ENCODE data around the gene TTC39C.
"Not testable (repeated sequence)": the region's sequence is repeated elsewhere in the genome, so short reads cannot be mapped to it uniquely, and the experiment has no call there.

The TTC39C gene

GRCh38 chr18:24136967-24137373 is 122.4 kb downstream of the TTC39C start:
- peak; percentile 40 for DNase-seq (ENCODE audit: low read depth)

- DNase-seq (ENCODE audit: low read depth) = no peak
Observed at GRCh38 chr18:24138409-24138788, 123.8 kb downstream of the TTC39C start.

DNA sequence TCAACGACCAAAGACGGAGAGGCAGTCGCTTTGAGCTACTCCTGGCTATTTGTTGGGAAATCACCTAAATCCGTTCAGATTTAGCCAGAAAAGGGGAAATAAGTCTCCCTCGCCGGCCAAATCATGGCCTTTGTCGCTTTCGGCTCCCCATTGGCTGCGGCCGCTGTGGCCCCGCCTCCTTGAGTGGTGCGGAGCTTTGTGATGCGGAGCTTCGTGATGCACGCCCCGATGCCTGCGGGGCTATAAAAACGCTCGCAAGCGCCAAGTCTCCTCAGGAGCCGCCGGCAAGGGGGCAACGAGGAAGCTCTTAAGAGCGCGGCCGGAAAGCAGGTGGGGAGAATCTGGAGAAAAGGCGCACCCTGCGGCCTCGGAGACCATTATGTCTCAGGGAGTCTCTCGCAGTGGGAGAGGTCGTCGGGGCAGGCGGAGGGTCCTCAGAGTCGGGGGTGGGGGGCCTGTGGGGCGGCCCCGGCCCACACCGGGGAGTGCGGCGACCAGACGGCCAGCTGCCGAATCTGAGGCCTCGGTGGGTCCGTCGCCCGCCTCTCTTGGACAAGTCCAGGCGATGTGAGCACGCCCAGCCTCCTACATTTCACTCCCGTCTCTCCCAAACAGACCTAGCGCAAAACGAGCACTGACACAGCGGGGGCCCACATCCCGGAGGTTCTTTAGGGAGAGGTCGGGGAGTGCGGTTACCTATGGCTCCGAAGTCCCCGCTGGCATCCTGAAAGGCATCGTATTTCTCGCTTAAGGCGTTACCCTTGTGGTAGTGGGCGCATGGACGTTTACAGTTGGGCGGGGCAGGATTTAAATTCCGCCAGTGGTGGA is 124.4 kb downstream of the TTC39C start, which contains the start of gene CABYR:
Gene CABYR, plus strand, starts transcription at position 274 of the 828 bp plus-strand sequence. CDS start 4,053 bp downstream, outside the sequence.
- DNase-seq (ENCODE audit: low read depth) = peak; percentile 89

DNA sequence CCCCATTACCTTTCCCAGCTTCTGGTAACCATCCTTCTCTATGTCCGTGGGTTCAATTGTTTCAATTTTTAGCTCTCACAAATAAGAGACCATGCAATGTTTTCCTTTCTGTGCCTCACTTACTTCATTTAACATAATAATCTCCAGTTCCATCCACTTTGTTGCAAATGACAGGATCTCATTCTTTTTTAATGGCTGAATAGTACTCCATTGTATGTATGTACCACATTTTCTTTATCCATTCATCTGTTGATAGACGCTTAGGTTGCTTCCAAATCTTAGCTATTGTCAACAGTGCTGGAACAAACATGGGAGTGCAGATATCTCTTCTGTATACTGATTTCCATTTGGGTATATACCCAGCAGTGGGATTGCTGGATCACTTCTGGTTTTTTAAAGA is 126.1 kb downstream of the TTC39C start:
- no peak for DNase-seq (ENCODE audit: low read depth)

- DNase-seq (ENCODE audit: low read depth) = no peak
Observed at GRCh38 chr18:24142376-24142775, 127.8 kb downstream of the TTC39C start.

DNA sequence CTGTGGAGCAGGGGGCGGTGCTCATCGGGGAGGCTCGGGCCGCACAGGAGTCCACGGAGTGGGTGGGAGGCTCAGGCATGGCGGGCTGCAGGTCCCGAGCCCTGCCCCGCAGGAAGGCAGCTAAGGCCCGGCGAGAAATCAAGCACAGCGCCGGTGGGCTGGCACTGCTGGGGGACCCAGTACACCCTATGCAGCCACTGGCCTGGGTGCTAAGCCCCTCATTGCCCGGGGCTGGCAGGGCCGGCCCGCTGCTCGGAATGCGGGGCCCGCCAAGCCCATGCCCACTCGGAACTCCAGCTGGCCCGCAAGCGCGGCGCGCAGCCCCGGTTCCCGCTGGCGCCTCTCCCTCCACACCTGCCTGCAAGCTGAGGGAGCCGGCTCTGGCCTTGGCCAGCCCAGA is 135.0 kb downstream of the TTC39C start:
- DNase-seq (ENCODE audit: low read depth) = not testable (repeated sequence)

GRCh38 chr18:24153397-24153796 is 138.8 kb downstream of the TTC39C start:
- no peak for DNase-seq (ENCODE audit: low read depth)

GRCh38 chr18:24157855-24158254 is 143.3 kb downstream of the TTC39C start:
- no peak for DNase-seq (ENCODE audit: low read depth)

DNA sequence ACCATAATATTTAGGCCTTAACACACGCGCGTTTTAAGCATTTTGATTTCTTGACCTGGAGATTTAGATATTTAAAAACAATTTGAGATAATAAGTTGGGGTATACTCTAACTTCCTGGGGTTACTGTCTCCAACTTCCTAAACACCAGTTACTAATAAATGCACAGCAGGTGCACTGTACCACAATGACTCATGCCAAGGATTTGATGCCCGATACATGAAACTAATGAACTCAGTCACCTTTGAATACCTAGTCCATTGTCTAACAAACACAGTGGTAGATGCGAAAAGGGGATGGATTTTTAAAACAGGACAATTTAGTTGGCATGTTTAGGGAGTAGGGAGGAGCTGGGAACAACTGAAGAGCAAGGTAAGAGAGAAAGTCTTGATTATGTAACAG is 145.5 kb downstream of the TTC39C start:
- DNase-seq (ENCODE audit: low read depth) = no peak

DNA sequence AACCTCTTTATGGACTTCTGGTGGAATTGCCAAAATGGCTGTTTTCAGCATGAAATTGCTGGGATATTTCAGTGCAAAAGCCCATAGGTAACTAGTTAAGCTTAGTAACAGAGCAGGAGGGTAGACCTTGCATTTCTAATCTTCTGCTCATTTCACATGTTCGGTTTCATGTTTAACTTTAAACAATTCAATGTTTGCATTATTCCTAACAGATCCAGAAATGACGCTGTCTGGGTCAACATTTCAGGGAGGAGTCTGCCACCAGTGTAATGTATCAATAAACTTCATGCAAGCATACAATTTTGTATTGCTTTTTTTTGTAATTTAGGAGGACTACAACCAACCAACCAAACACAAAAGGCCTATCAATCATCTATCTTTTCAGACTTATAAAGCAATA is 146.8 kb downstream of the TTC39C start:
- no peak for DNase-seq (ENCODE audit: low read depth)

- DNase-seq (ENCODE audit: low read depth) = no peak
Observed at GRCh38 chr18:24168496-24168895, 153.9 kb downstream of the TTC39C start.

GRCh38 chr18:24170360-24170759 is 155.8 kb downstream of the TTC39C start:
- no peak for DNase-seq (ENCODE audit: low read depth)

DNA sequence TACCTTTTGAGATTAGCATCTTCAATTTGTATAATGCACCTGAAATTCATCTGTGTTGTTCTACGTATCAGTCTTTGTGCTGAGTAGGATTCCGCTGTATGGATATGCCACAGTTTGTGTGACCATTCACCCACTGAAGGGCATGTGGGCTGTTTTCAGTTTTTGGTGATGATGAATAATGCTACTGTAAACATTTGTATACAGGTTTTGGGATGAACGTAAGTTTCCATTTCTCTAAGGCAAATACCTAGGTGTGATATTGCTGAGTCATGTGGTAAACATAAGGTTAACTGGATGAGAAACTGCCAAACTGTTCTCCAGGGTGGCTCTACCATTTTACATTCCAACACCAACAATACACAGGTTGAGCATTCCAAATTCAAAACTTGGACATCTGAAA is 159.4 kb downstream of the TTC39C start:
- DNase-seq (ENCODE audit: low read depth) = no peak

- peak; percentile 38 for DNase-seq (ENCODE audit: low read depth)
Observed at GRCh38 chr18:24176727-24177416, 162.3 kb downstream of the TTC39C start.

- no peak for DNase-seq (ENCODE audit: low read depth)
Observed at GRCh38 chr18:24177499-24178133, 163.1 kb downstream of the TTC39C start.

- DNase-seq (ENCODE audit: low read depth) = no peak
Observed at GRCh38 chr18:24180048-24180447, 165.5 kb downstream of the TTC39C start.

- no peak for DNase-seq (ENCODE audit: low read depth)
Observed at GRCh38 chr18:24181806-24182205, 167.3 kb downstream of the TTC39C start.

Data from fibroblast of gingiva (primary cell).